Loucy (cell line): ENCODE data around the gene CYFIP1.

Source experiments
- EZH2phosphoT487 ChIP-seq: fragments of 200-600 bp; IDR thresholded peaks from 2 replicates; pipeline ENCODE4 v1.6.1; 2018; ENCODE audit warnings: antibody characterized with exemption, mild to moderate bottlenecking, moderate library complexity, borderline replicate concordance
- TF ChIP-seq, protein P1 (sequence below): fragments of 200-600 bp; sonication (generic); conservative IDR thresholded peaks from 2 replicates; pipeline ENCODE4 v1.5.1; 2014; ENCODE audit warnings: mild to moderate bottlenecking, antibody characterized with exemption, low read length

DNA sequence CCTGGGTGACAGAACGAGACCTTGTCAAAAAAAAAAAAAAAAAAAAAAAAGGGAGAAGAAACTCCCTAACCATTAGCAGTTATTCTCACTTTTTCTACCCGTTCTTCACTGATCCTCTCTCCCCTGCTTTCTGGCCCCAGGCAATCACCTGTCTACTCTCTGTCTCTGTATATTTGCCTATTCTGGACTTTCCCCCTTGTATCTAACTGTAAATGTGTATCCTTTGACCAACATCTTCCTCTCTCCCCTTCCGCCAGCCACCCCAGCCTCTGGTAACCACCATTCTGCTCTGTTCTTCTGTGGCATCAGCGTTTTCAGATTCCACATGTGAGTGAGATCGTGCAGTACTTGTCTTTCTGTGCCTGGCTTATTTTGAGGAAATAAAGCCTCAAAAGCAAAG lies 6.9 kb downstream of the CYFIP1 start:
- TF ChIP-seq, protein P1, sequence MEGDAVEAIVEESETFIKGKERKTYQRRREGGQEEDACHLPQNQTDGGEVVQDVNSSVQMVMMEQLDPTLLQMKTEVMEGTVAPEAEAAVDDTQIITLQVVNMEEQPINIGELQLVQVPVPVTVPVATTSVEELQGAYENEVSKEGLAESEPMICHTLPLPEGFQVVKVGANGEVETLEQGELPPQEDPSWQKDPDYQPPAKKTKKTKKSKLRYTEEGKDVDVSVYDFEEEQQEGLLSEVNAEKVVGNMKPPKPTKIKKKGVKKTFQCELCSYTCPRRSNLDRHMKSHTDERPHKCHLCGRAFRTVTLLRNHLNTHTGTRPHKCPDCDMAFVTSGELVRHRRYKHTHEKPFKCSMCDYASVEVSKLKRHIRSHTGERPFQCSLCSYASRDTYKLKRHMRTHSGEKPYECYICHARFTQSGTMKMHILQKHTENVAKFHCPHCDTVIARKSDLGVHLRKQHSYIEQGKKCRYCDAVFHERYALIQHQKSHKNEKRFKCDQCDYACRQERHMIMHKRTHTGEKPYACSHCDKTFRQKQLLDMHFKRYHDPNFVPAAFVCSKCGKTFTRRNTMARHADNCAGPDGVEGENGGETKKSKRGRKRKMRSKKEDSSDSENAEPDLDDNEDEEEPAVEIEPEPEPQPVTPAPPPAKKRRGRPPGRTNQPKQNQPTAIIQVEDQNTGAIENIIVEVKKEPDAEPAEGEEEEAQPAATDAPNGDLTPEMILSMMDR, result no peak
- TF ChIP-seq EZH2phosphoT487, result no peak
